Cardiac fibroblast (primary cell): Measurements from ENCODE around the gene DNAJC12.

Source experiments
- DNase-seq, 2 donors: peaks; one replicate each; pipeline versions ENCODE4 v3.0.0 to v3.0.0-alpha.2; 2010; ENCODE audit warnings: low read depth in 2 of 2
- H3K4me3 ChIP-seq, 2 donors: replicated peaks in 1 of 2; 1 replicate in 1 of 2; 2 replicates in 1 of 2; pipeline ENCODE4 v1.5.1; 2011; ENCODE audit warnings: low read depth in 2 of 2, low read length in 2 of 2, mild to moderate bottlenecking in 2 of 2, moderate library complexity in 1 of 2
- CTCF ChIP-seq: IDR thresholded peaks from one replicate; pipeline ENCODE4 v1.5.1; 2011; ENCODE audit warnings: low read depth, mild to moderate bottlenecking, low read length, inconsistent platforms

Gene DNAJC12

DNA sequence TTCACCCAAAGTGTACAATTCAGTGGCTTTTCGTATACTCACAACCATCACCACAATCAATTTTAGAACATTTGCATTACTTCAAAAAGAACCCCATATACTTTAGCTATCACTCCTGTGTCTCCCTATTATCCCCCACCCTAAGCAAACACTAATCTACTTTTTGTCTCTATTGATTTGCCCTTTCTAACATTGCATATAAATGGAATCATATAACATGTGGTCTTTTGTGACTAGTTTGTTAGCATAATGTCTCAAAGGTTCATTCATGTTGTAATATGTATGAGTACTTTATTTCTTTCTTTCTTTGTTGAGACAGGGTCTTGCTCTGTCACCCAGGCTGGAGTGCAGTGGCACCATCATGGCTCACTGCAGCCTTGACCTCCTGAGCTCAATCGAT lies 21.0 kb upstream of the DNAJC12 start:
- no peak for DNase-seq
- no peak overlapping the region for H3K4me3 ChIP-seq
- TF ChIP-seq CTCF, result no peak

DNA sequence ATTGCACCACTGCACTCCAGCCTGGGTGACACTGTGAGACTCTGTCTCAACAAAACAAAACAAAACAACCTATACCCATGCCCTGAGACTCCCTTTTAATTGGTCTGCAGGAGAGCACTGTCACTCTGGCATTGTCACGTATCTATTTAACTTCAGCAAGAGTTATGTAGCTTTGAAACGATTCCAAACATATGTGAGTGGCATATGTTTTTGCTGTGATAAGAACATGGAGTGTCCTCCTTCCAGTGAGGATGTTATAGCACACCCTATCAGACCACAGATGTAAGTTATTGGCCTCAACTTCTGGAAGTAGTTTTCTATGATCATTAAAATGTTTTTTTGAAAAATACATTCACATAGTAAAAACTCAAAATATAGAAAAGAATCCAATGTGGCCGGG lies 15.5 kb upstream of the DNAJC12 start:
- TF ChIP-seq CTCF, result no peak
- DNase-seq, result no peak
- H3K4me3 ChIP-seq, result no peak overlapping the region

DNA sequence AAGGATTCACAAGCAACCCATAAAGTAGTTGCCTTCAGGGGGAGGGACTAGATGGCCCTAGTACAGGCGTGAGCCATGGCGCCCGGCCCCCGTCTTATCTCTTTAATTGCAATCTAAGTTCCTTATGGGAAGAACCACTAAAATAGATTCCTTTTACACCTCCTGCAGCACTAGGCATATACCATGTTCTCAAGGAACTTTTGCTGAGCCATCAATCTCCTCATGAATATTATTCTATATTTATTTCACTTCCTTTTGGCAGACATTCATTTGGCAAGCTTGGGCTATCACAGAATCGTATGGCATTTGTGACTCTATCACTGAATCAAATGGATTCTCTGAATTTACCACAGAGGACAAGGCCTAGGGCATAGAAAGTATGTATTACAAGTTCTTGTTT lies 14.8 kb upstream of the DNAJC12 start:
- no peak for TF ChIP-seq CTCF
- no peak overlapping the region for H3K4me3 ChIP-seq
- DNase-seq, result no peak

- no peak for DNase-seq
- TF ChIP-seq CTCF, result no peak
- H3K4me3 ChIP-seq, result no peak overlapping the region
Measured at GRCh38 chr10:67851186-67851585, 13.2 kb upstream of the DNAJC12 start.

GRCh38 chr10:67849331-67850011 lies 11.5 kb upstream of the DNAJC12 start:
- peak overlapping the region; percentile 80 for H3K4me3 ChIP-seq
- DNase-seq, result peak; percentile 96
- peak; percentile 10 for TF ChIP-seq CTCF

DNA sequence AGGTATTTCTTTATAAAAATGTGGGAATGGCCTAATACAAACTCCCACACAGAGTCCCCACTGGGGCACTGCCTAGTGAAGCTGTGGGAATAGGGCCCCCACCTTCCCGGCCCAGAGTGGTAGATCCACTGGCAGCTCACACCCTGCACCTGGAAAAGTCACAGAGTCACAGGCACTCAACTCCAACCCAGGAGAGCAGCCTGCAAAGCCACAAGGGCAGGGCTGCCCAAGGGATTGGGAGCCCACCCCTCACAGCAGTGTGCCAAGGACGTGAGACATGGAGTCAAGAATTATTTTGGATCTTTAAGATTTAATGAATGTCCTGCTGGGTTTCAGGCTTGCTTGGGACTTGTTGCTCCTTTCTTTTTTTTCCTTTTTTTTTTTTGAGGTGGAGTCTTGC lies 5.3 kb upstream of the DNAJC12 start:
- TF ChIP-seq CTCF, result no peak
- no peak for DNase-seq
- H3K4me3 ChIP-seq, result no peak overlapping the region

GRCh38 chr10:67841737-67842136 lies 3.7 kb upstream of the DNAJC12 start:
- TF ChIP-seq CTCF, result no peak
- no peak overlapping the region for H3K4me3 ChIP-seq
- DNase-seq, result no peak
